Left ventricle myocardium inferior (tissue), 1 donor: ENCODE data around the gene CREG1. TPM values are rescaled to one million over a fixed set of nuclear protein-coding genes. Genes with fewer than 3 reads are reported as not detected.

ENCODE experiments used
- DNase-seq: peaks from one replicate; pipeline ENCODE4 v3.0.0-alpha.2; 2020
- H3K27ac ChIP-seq: fragments of 200-600 bp; replicated peaks from 2 replicates; pipeline ENCODE4 v1.8.0; 2021
- H3K27me3 ChIP-seq: fragments of 200-600 bp; 2 replicates; pipeline ENCODE4 v1.8.0; 2021; ENCODE audit warnings: low read depth
- H3K36me3 ChIP-seq: fragments of 200-600 bp; 2 replicates; pipeline ENCODE4 v1.8.0; 2021
- H3K4me1 ChIP-seq: fragments of 200-600 bp; 2 replicates; pipeline ENCODE4 v1.8.0; 2021
- H3K4me3 ChIP-seq: fragments of 200-600 bp; 2 replicates; pipeline ENCODE4 v1.8.0; 2021; ENCODE audit warnings: mild to moderate bottlenecking, moderate library complexity
- H3K9me3 ChIP-seq: fragments of 200-600 bp; replicated peaks from 2 replicates; pipeline ENCODE4 v1.8.0; 2021
- intact Hi-C: fragments of 100-400 bp; cut with micrococcal nuclease; formaldehyde crosslinking; loops from one replicate; pipeline ENCODE4 v1.11.0; 2022
- total RNA-seq: library from RNA; stranded (reverse); fragmentation: NEBNext Ultra II Directional; extraction: Animal tissue kit (Norgen Biotek cat#: 25700); gene quantifications from one replicate; pipeline ENCODE4 v1.2.1, GENCODE V29; 2021
- TF ChIP-seq, protein P1 (sequence below): fragments of 200-600 bp; IDR thresholded peaks from 2 replicates; pipeline ENCODE4 v1.8.0; 2021; ENCODE audit warnings: antibody characterized with exemption, mild to moderate bottlenecking, borderline replicate concordance
- donor health status: DM: no; HTN: yes; CAD: no; lungs with severe emphysema.

Gene CREG1
- total RNA-seq, 1 donor from 2014 or later, result 81.3 TPM

GRCh38 chr1:167544447-167545093, 9.0 kb downstream of the CREG1 start:
- no peak overlapping the region for H3K27ac ChIP-seq
- peaks cover 16% of the 10 kb centered on the region for H3K4me1 ChIP-seq
- no peak for DNase-seq
- no peaks in the 10 kb centered on the region for H3K9me3 ChIP-seq
- intact Hi-C loops, result no loop called here
- TF ChIP-seq, protein P1, sequence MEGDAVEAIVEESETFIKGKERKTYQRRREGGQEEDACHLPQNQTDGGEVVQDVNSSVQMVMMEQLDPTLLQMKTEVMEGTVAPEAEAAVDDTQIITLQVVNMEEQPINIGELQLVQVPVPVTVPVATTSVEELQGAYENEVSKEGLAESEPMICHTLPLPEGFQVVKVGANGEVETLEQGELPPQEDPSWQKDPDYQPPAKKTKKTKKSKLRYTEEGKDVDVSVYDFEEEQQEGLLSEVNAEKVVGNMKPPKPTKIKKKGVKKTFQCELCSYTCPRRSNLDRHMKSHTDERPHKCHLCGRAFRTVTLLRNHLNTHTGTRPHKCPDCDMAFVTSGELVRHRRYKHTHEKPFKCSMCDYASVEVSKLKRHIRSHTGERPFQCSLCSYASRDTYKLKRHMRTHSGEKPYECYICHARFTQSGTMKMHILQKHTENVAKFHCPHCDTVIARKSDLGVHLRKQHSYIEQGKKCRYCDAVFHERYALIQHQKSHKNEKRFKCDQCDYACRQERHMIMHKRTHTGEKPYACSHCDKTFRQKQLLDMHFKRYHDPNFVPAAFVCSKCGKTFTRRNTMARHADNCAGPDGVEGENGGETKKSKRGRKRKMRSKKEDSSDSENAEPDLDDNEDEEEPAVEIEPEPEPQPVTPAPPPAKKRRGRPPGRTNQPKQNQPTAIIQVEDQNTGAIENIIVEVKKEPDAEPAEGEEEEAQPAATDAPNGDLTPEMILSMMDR, result no peak
- H3K4me3 ChIP-seq, result no peak overlapping the region
- H3K27me3 ChIP-seq, result no peaks in the 10 kb centered on the region
- H3K36me3 ChIP-seq, result peaks cover 52% of the 10 kb centered on the region

- Histone ChIP-seq H3K4me3 (no peak overlapping the region), H3K9me3 (no peaks in the 10 kb centered on the region), H3K4me1 (peaks cover 6% of the 10 kb centered on the region), H3K27ac (no peak overlapping the region), H3K36me3 (peaks cover 52% of the 10 kb centered on the region), H3K27me3 (no peaks in the 10 kb centered on the region)
- intact Hi-C loops, result no loop called here
- TF ChIP-seq, protein P1, result no peak
- no peak for DNase-seq
These were observed 10.2 kb downstream of the CREG1 start for GRCh38 chr1:167543199-167543990.

- Histone ChIP-seq H3K36me3 (peaks cover 46% of the 10 kb centered on the region), H3K4me3 (no peak overlapping the region), H3K27me3 (no peaks in the 10 kb centered on the region), H3K4me1 (no peaks in the 10 kb centered on the region), H3K9me3 (no peaks in the 10 kb centered on the region), H3K27ac (no peak overlapping the region)
- intact Hi-C loops, result no loop called here
- DNase-seq, result no peak
- TF ChIP-seq, protein P1, result no peak
These were observed 11.2 kb downstream of the CREG1 start for GRCh38 chr1:167542109-167543032.

DNA sequence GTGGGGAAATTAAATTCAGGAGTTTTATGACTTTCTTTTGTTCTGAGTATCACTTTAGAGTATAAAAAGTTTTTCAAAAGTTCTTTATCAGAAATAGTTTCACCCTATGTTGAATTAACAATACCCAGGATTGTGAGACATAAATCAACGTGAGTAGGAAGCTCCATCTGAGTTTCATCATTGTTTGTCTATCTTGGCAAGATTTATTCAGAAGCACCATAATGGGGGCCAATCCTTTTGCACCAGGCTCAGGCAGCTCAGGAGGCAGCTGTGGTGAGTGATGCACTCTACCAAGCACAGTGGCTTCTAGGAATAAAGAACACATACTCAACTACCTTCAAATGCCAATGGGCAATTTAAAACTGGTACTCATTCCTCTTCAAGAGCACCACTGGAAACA, 12.0 kb downstream of the CREG1 start:
- Histone ChIP-seq H3K4me1 (no peaks in the 10 kb centered on the region), H3K27ac (no peak overlapping the region), H3K4me3 (no peak overlapping the region), H3K9me3 (no peaks in the 10 kb centered on the region), H3K27me3 (no peaks in the 10 kb centered on the region), H3K36me3 (peaks cover 40% of the 10 kb centered on the region)
- no peak for DNase-seq
- intact Hi-C loops, result no loop called here
- TF ChIP-seq, protein P1, result no peak

GRCh38 chr1:167541003-167541402, 12.6 kb downstream of the CREG1 start:
- TF ChIP-seq, protein P1, result no peak
- intact Hi-C loops, result no loop called here
- Histone ChIP-seq H3K27ac (no peak overlapping the region), H3K4me1 (no peaks in the 10 kb centered on the region), H3K9me3 (no peaks in the 10 kb centered on the region), H3K27me3 (no peaks in the 10 kb centered on the region), H3K4me3 (no peak overlapping the region), H3K36me3 (peaks cover 34% of the 10 kb centered on the region)
- DNase-seq, result no peak
